Mucosa of rectum (tissue), 2 donors: ENCODE measurements around the gene MLPH.

ENCODE experiments used
- H3K27ac ChIP-seq, 2 donors: one replicate each; pipeline ENCODE4 v1.7.0; 2013; ENCODE audit warnings: inconsistent platforms in 2 of 2, low read depth in 2 of 2, low read length in 2 of 2
- H3K27me3 ChIP-seq, 2 donors: one replicate each; pipeline ENCODE4 v1.7.0; 2013; ENCODE audit warnings: low read length in 2 of 2; ENCODE audit not compliant: control insufficient read depth in 2 of 2, insufficient read depth in 2 of 2
- H3K36me3 ChIP-seq, 2 donors: one replicate each; pipeline ENCODE4 v1.7.0; 2013; ENCODE audit warnings: low read length in 2 of 2; ENCODE audit not compliant: control insufficient read depth in 2 of 2, insufficient read depth in 2 of 2
- H3K4me1 ChIP-seq, 2 donors: one replicate each; pipeline ENCODE4 v1.7.0; 2013; ENCODE audit warnings: low read length in 2 of 2, mild to moderate bottlenecking in 1 of 2; ENCODE audit not compliant: control insufficient read depth in 2 of 2, insufficient read depth in 2 of 2
- H3K4me3 ChIP-seq, 2 donors: one replicate each; pipeline ENCODE4 v1.7.0; 2013; ENCODE audit warnings: low read length in 2 of 2
- H3K9ac ChIP-seq, 2 donors: one replicate each; pipeline ENCODE4 v1.7.0; 2013; ENCODE audit warnings: low read length in 2 of 2, low read depth in 1 of 2, mild to moderate bottlenecking in 1 of 2
- H3K9me3 ChIP-seq, 2 donors: one replicate each; pipeline ENCODE4 v1.7.0; 2013; ENCODE audit warnings: low read length in 2 of 2; ENCODE audit not compliant: control insufficient read depth in 2 of 2
- donor health status: healthy.
- donor health status: Normal muscosa, but diverticular disease.

MLPH gene

GRCh38 chr2:237561221-237561620 is 74.2 kb downstream of the MLPH start:
- no peaks in the 10 kb centered on the region for H3K27me3 ChIP-seq
- H3K4me3 ChIP-seq: no peak overlapping the region
- no peak overlapping the region for H3K27ac ChIP-seq
- H3K9me3 ChIP-seq: no peaks in the 10 kb centered on the region
- H3K4me1 ChIP-seq: no peaks in the 10 kb centered on the region
- H3K36me3 ChIP-seq: peaks cover 0 to under 1% of the 10 kb centered on the region in 2 donors
- no peak overlapping the region for H3K9ac ChIP-seq

GRCh38 chr2:237563816-237564215 is 76.8 kb downstream of the MLPH start:
- Histone ChIP-seq H3K27ac (no peak overlapping the region), H3K27me3 (no peaks in the 10 kb centered on the region), H3K9ac (no peak overlapping the region), H3K4me1 (no peaks in the 10 kb centered on the region), H3K4me3 (no peak overlapping the region), H3K36me3 (no peaks in the 10 kb centered on the region), H3K9me3 (no peaks in the 10 kb centered on the region)

- Histone ChIP-seq H3K4me1 (no peaks in the 10 kb centered on the region), H3K4me3 (no peak overlapping the region), H3K9ac (no peak overlapping the region), H3K36me3 (no peaks in the 10 kb centered on the region), H3K9me3 (no peaks in the 10 kb centered on the region), H3K27me3 (no peaks in the 10 kb centered on the region), H3K27ac (no peak overlapping the region)
Measured at GRCh38 chr2:237564526-237565131, 77.6 kb downstream of the MLPH start.

- Histone ChIP-seq H3K4me3 (no peak overlapping the region), H3K9me3 (no peaks in the 10 kb centered on the region), H3K9ac (no peak overlapping the region), H3K36me3 (no peaks in the 10 kb centered on the region), H3K27me3 (no peaks in the 10 kb centered on the region), H3K27ac (no peak overlapping the region), H3K4me1 (no peaks in the 10 kb centered on the region)
Measured at GRCh38 chr2:237565974-237566373, 78.9 kb downstream of the MLPH start.

- Histone ChIP-seq H3K4me1 (no peaks in the 10 kb centered on the region), H3K9me3 (no peaks in the 10 kb centered on the region), H3K4me3 (no peak within 1 kb of the TSS), H3K36me3 (no peaks in the 10 kb centered on the region), H3K9ac (no peak within 1 kb of the TSS), H3K27me3 (no peaks in the 10 kb centered on the region), H3K27ac (no peak within 1 kb of the TSS)
Measured at GRCh38 chr2:237566401-237567235, 79.6 kb downstream of the MLPH start, which contains the start of gene PRLH. Gene PRLH, plus strand, starts transcription at chr2:237566574. Its CDS starts 0 bp downstream, at chr2:237566574.

GRCh38 chr2:237567276-237568029 is 80.4 kb downstream of the MLPH start:
- Histone ChIP-seq H3K27me3 (no peaks in the 10 kb centered on the region), H3K9ac (no peak overlapping the region), H3K36me3 (no peaks in the 10 kb centered on the region), H3K27ac (no peak overlapping the region), H3K4me3 (no peak overlapping the region), H3K4me1 (peaks cover 6 to 7% of the 10 kb centered on the region in 2 donors), H3K9me3 (no peaks in the 10 kb centered on the region)

GRCh38 chr2:237568121-237568660 is 81.1 kb downstream of the MLPH start:
- H3K27me3 ChIP-seq: no peaks in the 10 kb centered on the region
- peaks cover 6 to 11% of the 10 kb centered on the region in 2 donors for H3K4me1 ChIP-seq
- H3K9me3 ChIP-seq: no peaks in the 10 kb centered on the region
- H3K27ac ChIP-seq: no peak overlapping the region
- no peak overlapping the region for H3K4me3 ChIP-seq
- no peak overlapping the region for H3K9ac ChIP-seq
- H3K36me3 ChIP-seq: no peaks in the 10 kb centered on the region

GRCh38 chr2:237569041-237569440 is 82.0 kb downstream of the MLPH start:
- no peak overlapping the region for H3K27ac ChIP-seq
- no peaks in the 10 kb centered on the region for H3K9me3 ChIP-seq
- peaks cover 6 to 11% of the 10 kb centered on the region in 2 donors for H3K4me1 ChIP-seq
- H3K27me3 ChIP-seq: no peaks in the 10 kb centered on the region
- H3K9ac ChIP-seq: no peak overlapping the region
- no peak overlapping the region for H3K4me3 ChIP-seq
- no peaks in the 10 kb centered on the region for H3K36me3 ChIP-seq

- H3K4me1 ChIP-seq: peaks cover 6 to 11% of the 10 kb centered on the region in 2 donors
- H3K9me3 ChIP-seq: no peaks in the 10 kb centered on the region
- no peak overlapping the region for H3K27ac ChIP-seq
- no peaks in the 10 kb centered on the region for H3K36me3 ChIP-seq
- H3K9ac ChIP-seq: no peak overlapping the region
- H3K27me3 ChIP-seq: no peaks in the 10 kb centered on the region
- no peak overlapping the region for H3K4me3 ChIP-seq
Measured at GRCh38 chr2:237569896-237570295, 82.8 kb downstream of the MLPH start.
